K562 (cell line): ENCODE results near the gene GNAI2. TPM values are rescaled to one million over a fixed set of nuclear protein-coding genes. Genes with fewer than 3 reads are reported as not detected.

Experiments
- DMBX1 ChIP-seq: fragments of 250-450 bp; sonication (Bioruptor Pico); IDR thresholded peaks from 2 replicates; pipeline ENCODE4 v1.8.0; 2022; ENCODE audit warnings: inconsistent platforms, mild to moderate bottlenecking, moderate library complexity, borderline replicate concordance
- MEIS2 ChIP-seq: fragments of 450-650 bp; IDR thresholded peaks from 2 replicates; pipeline ENCODE4 v1.6.1; 2014; ENCODE audit warnings: mild to moderate bottlenecking; ENCODE audit not compliant: partially characterized antibody
- MIER1 ChIP-seq: fragments of 450-650 bp; IDR thresholded peaks from 2 replicates; pipeline ENCODE4 v1.6.1; 2016; ENCODE audit warnings: antibody characterized with exemption, mild to moderate bottlenecking, low read depth
- MYC ChIP-seq, 2 experiments: fragments of 250-450 bp in 1 of 2; sonication (Bioruptor Pico) in 1 of 2; IDR thresholded peaks; 2 replicates each; pipeline versions ENCODE4 v1.5.1 to v1.6.1; 2012 to 2021; ENCODE audit warnings: low read depth in 2 of 2, borderline replicate concordance in 1 of 2, improper control_type of control experiment in 1 of 2, low read length in 1 of 2, mild to moderate bottlenecking in 1 of 2, moderate library complexity in 1 of 2
- POLR3G ChIP-seq: IDR thresholded peaks from 2 replicates; pipeline ENCODE4 v1.6.1; 2011; ENCODE audit not compliant: insufficient read length, insufficient replicate concordance; ENCODE audit errors: extremely low read depth
- SAP30 ChIP-seq: fragments of 200-600 bp; sonication (generic); IDR thresholded peaks from 2 replicates; pipeline ENCODE4 v1.6.1; 2012; ENCODE audit warnings: borderline replicate concordance, low read depth, mild to moderate bottlenecking, moderate library complexity, low read length, control low read depth, inconsistent platforms; ENCODE audit not compliant: insufficient read depth, poor library complexity, severe bottlenecking
- TARDBP ChIP-seq: fragments of 450-650 bp; IDR thresholded peaks from 2 replicates; pipeline ENCODE4 v1.6.1; 2016
- TBL1XR1 ChIP-seq, 2 experiments: IDR thresholded peaks; 2 replicates each; pipeline ENCODE4 v1.6.1; 2012; ENCODE audit warnings: improper control_type of control experiment in 2 of 2, low read length in 2 of 2, mild to moderate bottlenecking in 1 of 2
- THRAP3 ChIP-seq: fragments of 450-650 bp; IDR thresholded peaks from 2 replicates; pipeline ENCODE4 v1.6.1; 2016; ENCODE audit warnings: mild to moderate bottlenecking, inconsistent platforms, borderline replicate concordance
- ZBTB40 ChIP-seq, 2 experiments: fragments of 450-650 bp in 1 of 2; sonication (generic) in 1 of 2; formaldehyde crosslinking in 1 of 2; IDR thresholded peaks; 2 replicates each; pipeline versions ENCODE4 v1.7.1 to v1.9.0; 2016 to 2022; ENCODE audit warnings: inconsistent platforms in 1 of 2, mild to moderate bottlenecking in 1 of 2, missing genetic modification reagents in 1 of 2
- ZKSCAN3 ChIP-seq: fragments of 250-450 bp; sonication (Bioruptor Pico); IDR thresholded peaks from 2 replicates; pipeline ENCODE4 v1.4.0; 2020
- ZMIZ1 ChIP-seq, 2 experiments: fragments of 150-350 bp in 1 of 2; IDR thresholded peaks; 2 replicates each; pipeline ENCODE4 v1.6.1; 2012 to 2016; ENCODE audit warnings: low read depth in 2 of 2, low read length in 2 of 2, mild to moderate bottlenecking in 1 of 2, moderate library complexity in 1 of 2
- ZNF3 ChIP-seq: fragments of 250-450 bp; sonication (Bioruptor Pico); IDR thresholded peaks from 2 replicates; pipeline ENCODE4 v1.5.0; 2021; ENCODE audit warnings: mild to moderate bottlenecking, moderate library complexity
- ZNF668 ChIP-seq: fragments of 250-450 bp; sonication (Bioruptor Pico); IDR thresholded peaks from 2 replicates; pipeline ENCODE4 v1.8.0; 2022; ENCODE audit warnings: mild to moderate bottlenecking, inconsistent platforms
- polyA plus RNA-seq, 8 experiments: library from polyadenylated mRNA; depleted of rRNA in 4 of 8; stranded (reverse) in 5 of 8; unstranded in 3 of 8; fragments of >200 nt; fragmentation: Nextera tagmentation in 2 of 8; fragmentation: Illumina TruSeq in 1 of 8; extraction: Ambion mirVana in 2 of 8; extraction: Trizol in 1 of 8; gene quantifications; 2 replicates each; pipeline versions ENCODE4 v1.2.1 to v1.2.3, GENCODE V29; 2011 to 2014; ENCODE audit warnings: inconsistent platforms in 1 of 8, missing spikeins in 1 of 8
- total RNA-seq, 7 experiments: library from RNA; depleted of rRNA in 6 of 7; stranded (reverse); fragments of >200 nt in 6 of 7; fragmentation: Illumina TruSeq in 2 of 7; extraction: Trizol in 2 of 7; gene quantifications; 2 replicates each; pipeline versions ENCODE4 v1.2.1 to v1.2.3, GENCODE V29; 2011 to 2021; ENCODE audit warnings: low replicate concordance in 1 of 7

Gene GNAI2
- total and polyA plus RNA-seq, 9 of the 15 experiments (the other 6 are each of a cell fraction or from before 2014, with no cell fraction given) = 1.1 to 72.2 (median 42.7) TPM

GRCh38 chr3:50299638-50299928 is 63.6 kb downstream of the GNAI2 start (continued):
- TF ChIP-seq ZBTB40 (IDR thresholded peaks at IDR 0.05) (no peak), ZBTB40 (CRISPR knock-in tag; IDR thresholded peaks at IDR 0.05) (no peak), ZMIZ1 (IDR thresholded peaks at IDR 0.05; ENCODE audit: low read depth in 2 of 2, low read length in 2 of 2) (no peak), TARDBP (peak; percentile 75), MIER1 (no peak), POLR3G (no peak), ZNF668 (no peak), MYC (IDR thresholded peaks at IDR 0.05; ENCODE audit: low read depth, low read length) (0 out of 2 replicates have a peak, but pooled peaks have one; percentile 5), MYC (CRISPR knock-in tag; IDR thresholded peaks at IDR 0.05; ENCODE audit: borderline replicate concordance, low read depth) (no peak), THRAP3 (no peak), ZKSCAN3 (no peak), SAP30 (no peak), TBL1XR1 (IDR thresholded peaks at IDR 0.05; ENCODE audit: low read length in 2 of 2) (no peak), ZNF3 (no peak), DMBX1 (CRISPR knock-in tag) (no peak), MEIS2 (peak; percentile 61)
